ENCODE data around the gene ITK.

The ITK gene

DNA sequence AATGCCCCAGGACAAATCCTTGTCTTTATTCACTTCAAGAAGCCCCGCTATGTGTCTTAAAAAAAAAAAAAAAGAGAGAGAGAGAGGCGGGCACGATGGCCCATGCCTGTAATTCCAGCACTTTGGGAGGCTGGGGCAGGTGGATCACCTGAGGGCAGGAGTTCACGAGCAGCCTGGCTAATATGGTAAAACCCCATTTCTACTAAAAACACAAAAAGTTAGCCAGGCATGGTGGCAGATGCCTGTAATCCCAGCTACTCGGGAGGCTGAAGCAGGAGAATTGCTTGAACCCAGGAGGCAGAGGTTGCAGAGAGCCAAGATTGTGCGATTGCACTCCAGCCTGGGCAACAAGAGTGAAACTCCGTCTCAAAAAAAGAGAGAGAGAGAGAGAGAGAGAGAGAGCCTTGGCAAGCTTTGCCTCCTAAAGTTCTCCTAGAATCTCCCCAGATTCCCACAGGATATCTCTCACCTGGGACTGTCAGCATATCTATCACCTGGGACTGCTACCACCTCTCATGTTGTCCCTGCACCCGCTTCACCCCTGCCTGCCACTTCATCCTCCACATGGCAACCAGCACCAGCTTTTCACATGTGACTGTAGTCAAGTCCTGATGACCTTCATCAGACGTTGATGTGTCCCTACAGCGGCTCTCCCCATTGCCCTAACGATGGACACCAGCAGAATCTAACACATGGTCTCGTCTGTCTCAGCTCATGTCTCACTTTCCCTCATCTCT is 5.8 kb downstream of the ITK start:
- CTCF ChIA-PET = no interaction called here
- TF ChIP-seq, protein P1, sequence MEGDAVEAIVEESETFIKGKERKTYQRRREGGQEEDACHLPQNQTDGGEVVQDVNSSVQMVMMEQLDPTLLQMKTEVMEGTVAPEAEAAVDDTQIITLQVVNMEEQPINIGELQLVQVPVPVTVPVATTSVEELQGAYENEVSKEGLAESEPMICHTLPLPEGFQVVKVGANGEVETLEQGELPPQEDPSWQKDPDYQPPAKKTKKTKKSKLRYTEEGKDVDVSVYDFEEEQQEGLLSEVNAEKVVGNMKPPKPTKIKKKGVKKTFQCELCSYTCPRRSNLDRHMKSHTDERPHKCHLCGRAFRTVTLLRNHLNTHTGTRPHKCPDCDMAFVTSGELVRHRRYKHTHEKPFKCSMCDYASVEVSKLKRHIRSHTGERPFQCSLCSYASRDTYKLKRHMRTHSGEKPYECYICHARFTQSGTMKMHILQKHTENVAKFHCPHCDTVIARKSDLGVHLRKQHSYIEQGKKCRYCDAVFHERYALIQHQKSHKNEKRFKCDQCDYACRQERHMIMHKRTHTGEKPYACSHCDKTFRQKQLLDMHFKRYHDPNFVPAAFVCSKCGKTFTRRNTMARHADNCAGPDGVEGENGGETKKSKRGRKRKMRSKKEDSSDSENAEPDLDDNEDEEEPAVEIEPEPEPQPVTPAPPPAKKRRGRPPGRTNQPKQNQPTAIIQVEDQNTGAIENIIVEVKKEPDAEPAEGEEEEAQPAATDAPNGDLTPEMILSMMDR (IDR thresholded peaks at IDR 0.05; ENCODE audit: insufficient read depth, low read length, missing control alignments) = no peak
- no peak overlapping the region for H3K4me3 ChIP-seq (ENCODE audit: low read depth, low read length)
- DNase-seq (ENCODE audit: low read depth, low spot score) = no peak
- POLR2A ChIA-PET = no interaction called here

GRCh38 chr5:157187046-157187754 is 6.6 kb downstream of the ITK start:
- POLR2A ChIA-PET = interaction anchor here (0.7 kb wide), 1 partner anchor 20 kb away, joined by 3 read pairs; no protein-coding TSS in a partner anchor
- H3K4me3 ChIP-seq (ENCODE audit: low read depth, low read length) = no peak overlapping the region
- DNase-seq (ENCODE audit: low read depth, low spot score) = no peak
- CTCF ChIA-PET = no interaction called here
- TF ChIP-seq, protein P1 (IDR thresholded peaks at IDR 0.05; ENCODE audit: insufficient read depth, low read length, missing control alignments) = no peak

DNA sequence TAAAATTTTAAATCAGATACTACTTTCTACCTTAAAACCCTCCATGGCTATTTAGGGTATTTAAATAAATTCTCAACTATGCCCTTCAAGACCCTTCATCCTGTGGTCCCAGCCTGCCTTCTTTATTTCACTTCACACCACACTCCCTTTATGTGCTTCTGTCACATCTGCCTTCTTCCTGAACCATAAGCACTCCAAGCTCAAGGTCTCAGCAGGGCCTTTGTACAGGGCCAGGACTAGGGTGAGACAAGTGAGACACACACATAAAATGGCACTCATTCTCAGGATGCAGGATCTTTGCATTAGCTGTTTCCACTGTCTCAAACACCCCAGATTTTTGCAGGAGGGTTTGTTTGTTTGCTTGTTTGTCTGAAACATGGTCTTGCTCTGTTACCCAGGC is 7.6 kb downstream of the ITK start:
- TF ChIP-seq, protein P1 (IDR thresholded peaks at IDR 0.05; ENCODE audit: insufficient read depth, low read length, missing control alignments) = no peak
- no peak overlapping the region for H3K4me3 ChIP-seq (ENCODE audit: low read depth, low read length)
- CTCF ChIA-PET = no interaction called here
- no peak for DNase-seq (ENCODE audit: low read depth, low spot score)
- POLR2A ChIA-PET = no interaction called here

DNA sequence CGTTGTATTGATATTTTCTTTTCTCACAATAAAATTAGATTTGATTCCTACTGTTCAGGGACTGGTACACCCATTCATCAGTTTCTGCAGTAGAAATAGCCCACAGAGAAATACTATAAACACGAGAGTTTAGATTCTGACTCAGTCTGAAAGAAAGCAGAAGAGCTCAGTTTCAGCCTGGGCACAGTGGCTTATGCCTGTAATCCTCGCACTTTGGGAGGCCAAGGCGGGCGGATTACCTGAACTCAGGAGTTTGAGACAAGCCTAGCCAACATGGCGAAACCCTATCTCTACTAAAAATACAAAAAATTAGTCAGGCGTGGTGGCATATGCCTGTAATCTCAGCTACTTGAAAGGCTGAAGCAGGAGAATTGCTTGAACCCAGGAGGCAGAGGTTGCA is 8.6 kb downstream of the ITK start:
- POLR2A ChIA-PET = no interaction called here
- CTCF ChIA-PET = no interaction called here
- no peak overlapping the region for H3K4me3 ChIP-seq (ENCODE audit: low read depth, low read length)
- TF ChIP-seq, protein P1 (IDR thresholded peaks at IDR 0.05; ENCODE audit: insufficient read depth, low read length, missing control alignments) = no peak
- no peak for DNase-seq (ENCODE audit: low read depth, low spot score)

DNA sequence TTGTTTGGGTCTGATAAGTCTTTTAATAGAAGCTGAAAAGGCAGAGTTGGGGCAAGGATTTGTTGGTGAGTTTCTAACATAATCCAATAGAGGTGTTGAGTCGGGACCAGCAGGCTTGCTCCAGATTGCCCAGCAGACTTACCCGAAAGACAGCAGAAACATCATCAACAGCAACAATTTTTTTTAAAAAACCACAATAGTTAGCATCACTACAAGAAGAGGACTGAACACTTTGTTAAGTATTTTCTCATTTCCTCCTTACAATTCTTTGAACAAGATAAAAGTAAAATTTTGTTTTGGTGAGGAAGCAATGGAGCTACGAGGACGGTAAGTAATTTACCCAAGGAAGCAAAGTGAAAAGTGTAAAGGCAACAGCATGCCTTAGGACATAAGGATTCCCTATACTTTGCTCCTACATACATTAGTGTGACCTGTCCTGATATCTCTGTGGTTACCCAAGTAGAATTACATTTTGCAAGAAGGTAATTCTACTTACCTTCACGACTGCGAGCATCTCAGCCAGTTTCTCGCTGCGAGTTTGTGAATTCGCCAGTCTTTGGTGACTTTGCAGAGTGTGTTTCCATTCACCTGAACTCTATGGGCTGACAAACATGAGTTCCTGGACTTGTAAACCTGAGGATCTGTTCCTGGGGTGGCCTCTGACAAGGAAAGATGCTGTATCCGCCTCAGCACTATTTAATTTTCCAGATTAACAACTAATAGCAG is 13.2 kb downstream of the ITK start:
- ChIA-PET POLR2A (no interaction called here), CTCF (no interaction called here)
- no peak overlapping the region for H3K4me3 ChIP-seq (ENCODE audit: low read depth, low read length)
- no peak for DNase-seq (ENCODE audit: low read depth, low spot score)
- TF ChIP-seq, protein P1 (IDR thresholded peaks at IDR 0.05; ENCODE audit: insufficient read depth, low read length, missing control alignments) = no peak

DNA sequence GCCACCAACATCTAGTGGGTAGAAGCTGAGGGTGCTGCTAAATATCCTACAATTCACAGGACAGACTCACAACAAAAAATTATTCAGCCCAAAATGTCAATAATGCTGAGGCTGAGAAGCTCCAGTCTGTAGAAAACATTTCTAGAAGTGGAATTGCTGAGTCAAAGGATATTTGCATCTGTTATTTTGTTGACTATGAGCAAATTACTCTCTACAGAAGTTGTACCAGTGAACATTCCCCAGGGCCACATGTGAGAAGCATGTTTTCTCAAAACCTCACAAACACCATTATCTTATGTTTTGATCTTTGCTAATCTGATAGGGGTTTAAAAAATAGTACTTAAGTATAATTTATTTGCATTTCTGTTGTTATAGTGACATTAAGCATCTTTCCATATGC is 15.4 kb downstream of the ITK start:
- TF ChIP-seq, protein P1 (IDR thresholded peaks at IDR 0.05; ENCODE audit: insufficient read depth, low read length, missing control alignments) = no peak
- CTCF ChIA-PET = no interaction called here
- DNase-seq (ENCODE audit: low read depth, low spot score) = no peak
- POLR2A ChIA-PET = no interaction called here
- no peak overlapping the region for H3K4me3 ChIP-seq (ENCODE audit: low read depth, low read length)
